Kasumi-1 (cell line): ENCODE measurements around the gene CLIC3.
A peak's percentile ranks its signal among the peaks of the same experiment; 100 is the strongest.

Experiments
- DNase-seq, 2 experiments: peaks; one replicate each; lab custom pipeline; 2025; lab: John Stamatoyannopoulos, UW

Gene CLIC3

GRCh38 chr9:137000177-137000930 is 4.0 kb upstream of the CLIC3 start:
- peak; percentile 51 to 57 for DNase-seq

- no peak for DNase-seq
Observed at GRCh38 chr9:136997830-136998234, 1.5 kb upstream of the CLIC3 start.

- no peak for DNase-seq
Observed at GRCh38 chr9:136997371-136997770, 1.0 kb upstream of the CLIC3 start.

GRCh38 chr9:136995772-136996311 is 526 bp downstream of the CLIC3 start:
- DNase-seq: no peak

- DNase-seq: no peak
Observed at GRCh38 chr9:136995362-136995761, 1.0 kb downstream of the CLIC3 start.

- DNase-seq: no peak
Observed at GRCh38 chr9:136994888-136995230, 1.5 kb downstream of the CLIC3 start.

GRCh38 chr9:136994180-136994887 is 2.0 kb downstream of the CLIC3 start:
- DNase-seq: no peak

GRCh38 chr9:136992819-136993369 is 3.5 kb downstream of the CLIC3 start:
- no peak for DNase-seq

- DNase-seq: peak; percentile 88 to 89
Observed at GRCh38 chr9:136991993-136992818, 4.2 kb downstream of the CLIC3 start, which contains the start of gene PAXX. Gene PAXX, plus strand, starts transcription at chr9:136992422. Its CDS starts 22 bp downstream, at chr9:136992444.

- DNase-seq: no peak
Observed at GRCh38 chr9:136990242-136990911, 6.0 kb downstream of the CLIC3 start.

- no peak for DNase-seq
Observed at GRCh38 chr9:136988872-136989271, 7.5 kb downstream of the CLIC3 start.

GRCh38 chr9:136985853-136986252 is 10.5 kb downstream of the CLIC3 start:
- no peak for DNase-seq

GRCh38 chr9:136985027-136985602 is 11.3 kb downstream of the CLIC3 start:
- no peak for DNase-seq

- DNase-seq: no peak
Observed at GRCh38 chr9:136984464-136985026, 11.8 kb downstream of the CLIC3 start.

GRCh38 chr9:136983656-136984314 is 12.6 kb downstream of the CLIC3 start:
- no peak for DNase-seq

GRCh38 chr9:136983167-136983566 is 13.2 kb downstream of the CLIC3 start:
- DNase-seq: no peak

- no peak for DNase-seq
Observed at GRCh38 chr9:136982232-136983051, 13.9 kb downstream of the CLIC3 start, which contains the start of gene LCNL1. Gene LCNL1, plus strand, starts transcription at chr9:136982993. Its CDS starts 594 bp downstream, at chr9:136983587.

- no peak for DNase-seq
Observed at GRCh38 chr9:136981588-136982231, 14.7 kb downstream of the CLIC3 start.
